ENCODE results near the gene ZNF280B.
A peak's percentile ranks its signal among the peaks of the same experiment; 100 is the strongest.
"Not testable (repeated sequence)": the region's sequence is repeated elsewhere in the genome, so short reads cannot be mapped to it uniquely, and the experiment has no call there.

Gene ZNF280B

GRCh38 chr22:22464541-22465054, 43.9 kb downstream of the ZNF280B start:
- DNase-seq (ENCODE audit: low read depth in 3 of 3), result no peak

GRCh38 chr22:22463855-22464540, 44.5 kb downstream of the ZNF280B start:
- peak in 2 of 3 experiments; percentile 4 to 23 for DNase-seq (ENCODE audit: low read depth in 3 of 3)

GRCh38 chr22:22462813-22463567, 45.6 kb downstream of the ZNF280B start:
- DNase-seq (ENCODE audit: low read depth in 3 of 3), result no peak

- DNase-seq (ENCODE audit: low read depth in 3 of 3), result no peak
Measured at GRCh38 chr22:22461583-22461982, 47.0 kb downstream of the ZNF280B start.

- no peak for DNase-seq (ENCODE audit: low read depth in 3 of 3)
Measured at GRCh38 chr22:22461111-22461510, 47.4 kb downstream of the ZNF280B start.

- DNase-seq (ENCODE audit: low read depth in 3 of 3), result no peak
Measured at GRCh38 chr22:22460635-22461034, 47.9 kb downstream of the ZNF280B start.

- DNase-seq (ENCODE audit: low read depth in 3 of 3), result no peak
Measured at GRCh38 chr22:22460060-22460459, 48.5 kb downstream of the ZNF280B start.

GRCh38 chr22:22458896-22459588, 49.5 kb downstream of the ZNF280B start:
- DNase-seq (ENCODE audit: low read depth in 3 of 3), result no peak

- DNase-seq (ENCODE audit: low read depth in 3 of 3), result no peak
Measured at GRCh38 chr22:22458387-22458786, 50.2 kb downstream of the ZNF280B start.

- no peak for DNase-seq (ENCODE audit: low read depth in 3 of 3)
Measured at GRCh38 chr22:22454997-22455396, 53.5 kb downstream of the ZNF280B start.

- DNase-seq (ENCODE audit: low read depth in 3 of 3), result no peak
Measured at GRCh38 chr22:22452996-22453686, 55.4 kb downstream of the ZNF280B start.

GRCh38 chr22:22452211-22452610, 56.3 kb downstream of the ZNF280B start:
- DNase-seq (ENCODE audit: low read depth in 3 of 3), result no peak

- DNase-seq (ENCODE audit: low read depth in 3 of 3), result no peak
Measured at GRCh38 chr22:22450343-22450839, 58.2 kb downstream of the ZNF280B start.

GRCh38 chr22:22449819-22450218, 58.7 kb downstream of the ZNF280B start:
- no peak for DNase-seq (ENCODE audit: low read depth in 3 of 3)

GRCh38 chr22:22446517-22446916, 62.0 kb downstream of the ZNF280B start:
- DNase-seq (ENCODE audit: low read depth in 3 of 3), result no peak

GRCh38 chr22:22444007-22444589, 64.4 kb downstream of the ZNF280B start:
- DNase-seq (ENCODE audit: low read depth in 3 of 3), result not testable (repeated sequence)

- no peak for DNase-seq (ENCODE audit: low read depth in 3 of 3)
Measured at GRCh38 chr22:22442928-22443709, 65.4 kb downstream of the ZNF280B start.

GRCh38 chr22:22441626-22442025, 66.9 kb downstream of the ZNF280B start:
- not testable (repeated sequence) for DNase-seq (ENCODE audit: low read depth in 3 of 3)

GRCh38 chr22:22440188-22440587, 68.4 kb downstream of the ZNF280B start:
- DNase-seq (ENCODE audit: low read depth in 3 of 3), result no peak
